Panc1 (cell line): ENCODE data around the gene SSH3.

Experiments
- CTCF ChIP-seq: fragments of 450-650 bp; IDR thresholded peaks from 2 replicates; pipeline ENCODE4 v1.5.1; 2017; ENCODE audit warnings: mild to moderate bottlenecking
- POLR2AphosphoS5 ChIP-seq: IDR thresholded peaks from 2 replicates; pipeline ENCODE4 v1.6.1; 2012; ENCODE audit warnings: mild to moderate bottlenecking, low read depth, low read length, moderate library complexity
- REST ChIP-seq, 2 experiments: IDR thresholded peaks; 2 replicates each; pipeline ENCODE4 v1.6.1; 2011 to 2012; ENCODE audit warnings: low read depth in 2 of 2, control low read depth in 1 of 2, low read length in 1 of 2, mild to moderate bottlenecking in 1 of 2, moderate library complexity in 1 of 2; ENCODE audit not compliant: insufficient read depth in 1 of 2
- SIN3A ChIP-seq: IDR thresholded peaks from 2 replicates; pipeline ENCODE4 v1.6.1; 2012; ENCODE audit warnings: low read depth, mild to moderate bottlenecking, low read length, moderate library complexity, borderline replicate concordance; ENCODE audit not compliant: insufficient read depth
- TCF7L2 ChIP-seq: IDR thresholded peaks from 2 replicates; pipeline ENCODE4 v1.6.1; 2011; ENCODE audit warnings: mild to moderate bottlenecking, low read depth, low read length, inconsistent platforms

GRCh38 chr11:67300256-67300755 is 3.0 kb upstream of the SSH3 start:
- TF ChIP-seq CTCF (no peak), REST (IDR thresholded peaks at IDR 0.05; ENCODE audit: insufficient read depth in 1 of 2, low read depth in 2 of 2, low read length in 1 of 2) (no peak), SIN3A (no peak), POLR2AphosphoS5 (no peak; the same call in 1 of the 2 replicates), TCF7L2 (no peak)
